Neural progenitor cell (in vitro differentiated cells): Measurements from ENCODE around the gene RYR3.

Source experiments
- EZH2 ChIP-seq: fragments of 200-600 bp; sonication (generic); IDR thresholded peaks from 2 replicates; pipeline ENCODE4 v1.6.1; 2017; ENCODE audit warnings: antibody characterized with exemption, mild to moderate bottlenecking, moderate library complexity
- TF ChIP-seq, protein P1 (sequence below): fragments of 200-600 bp; sonication (generic); IDR thresholded peaks from 2 replicates; pipeline ENCODE4 v1.5.1; 2017; ENCODE audit warnings: antibody characterized with exemption, mild to moderate bottlenecking

GRCh38 chr15:33405096-33405495, 94.3 kb downstream of the RYR3 start:
- TF ChIP-seq, protein P1, sequence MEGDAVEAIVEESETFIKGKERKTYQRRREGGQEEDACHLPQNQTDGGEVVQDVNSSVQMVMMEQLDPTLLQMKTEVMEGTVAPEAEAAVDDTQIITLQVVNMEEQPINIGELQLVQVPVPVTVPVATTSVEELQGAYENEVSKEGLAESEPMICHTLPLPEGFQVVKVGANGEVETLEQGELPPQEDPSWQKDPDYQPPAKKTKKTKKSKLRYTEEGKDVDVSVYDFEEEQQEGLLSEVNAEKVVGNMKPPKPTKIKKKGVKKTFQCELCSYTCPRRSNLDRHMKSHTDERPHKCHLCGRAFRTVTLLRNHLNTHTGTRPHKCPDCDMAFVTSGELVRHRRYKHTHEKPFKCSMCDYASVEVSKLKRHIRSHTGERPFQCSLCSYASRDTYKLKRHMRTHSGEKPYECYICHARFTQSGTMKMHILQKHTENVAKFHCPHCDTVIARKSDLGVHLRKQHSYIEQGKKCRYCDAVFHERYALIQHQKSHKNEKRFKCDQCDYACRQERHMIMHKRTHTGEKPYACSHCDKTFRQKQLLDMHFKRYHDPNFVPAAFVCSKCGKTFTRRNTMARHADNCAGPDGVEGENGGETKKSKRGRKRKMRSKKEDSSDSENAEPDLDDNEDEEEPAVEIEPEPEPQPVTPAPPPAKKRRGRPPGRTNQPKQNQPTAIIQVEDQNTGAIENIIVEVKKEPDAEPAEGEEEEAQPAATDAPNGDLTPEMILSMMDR, result no peak
- no peak for TF ChIP-seq EZH2
